Upper lobe of right lung (tissue), 1 donor: ENCODE data around the gene DNAJC27. TPM values are rescaled to one million over a fixed set of nuclear protein-coding genes. Genes with fewer than 3 reads are reported as not detected.

ENCODE experiments used
- ATAC-seq: fragments of 200-7000 bp; cut with Tn5 transposase; one replicate; pipeline ENCODE4 v1.9.1; 2020; ENCODE audit warnings: mild to moderate bottlenecking, moderate library complexity
- DNase-seq: peaks from one replicate; pipeline ENCODE4 v3.0.0-alpha.2; 2020
- H3K27ac ChIP-seq: fragments of 200-600 bp; one replicate; pipeline ENCODE4 v1.8.0; 2022
- H3K27me3 ChIP-seq: fragments of 200-600 bp; one replicate; pipeline ENCODE4 v1.8.0; 2022; ENCODE audit warnings: mild to moderate bottlenecking
- H3K36me3 ChIP-seq: fragments of 200-600 bp; one replicate; pipeline ENCODE4 v1.8.0; 2022
- H3K4me1 ChIP-seq: fragments of 200-600 bp; one replicate; pipeline ENCODE4 v1.8.0; 2022
- H3K4me3 ChIP-seq: fragments of 200-600 bp; one replicate; pipeline ENCODE4 v1.8.0; 2022; ENCODE audit warnings: mild to moderate bottlenecking
- H3K9me3 ChIP-seq: fragments of 200-600 bp; one replicate; pipeline ENCODE4 v1.8.0; 2022
- intact Hi-C: fragments of 100-400 bp; cut with DNase I; formaldehyde crosslinking; loops from one replicate; pipeline ENCODE4 v1.11.0; 2022
- total RNA-seq: library from RNA; stranded (reverse); fragmentation: NEBNext Ultra II Directional; extraction: Animal tissue kit (Norgen Biotek cat#: 25700); gene quantifications from one replicate; pipeline ENCODE4 v1.2.1, GENCODE V29; 2021
- TF ChIP-seq, protein P1 (sequence below): fragments of 200-600 bp; IDR thresholded peaks from one replicate; pipeline ENCODE4 v1.8.0; 2022; ENCODE audit warnings: antibody characterized with exemption
- donor health status: DM: no; HTN: yes; CAD: no; lungs with severe emphysema.

DNAJC27 gene
- total RNA-seq, 1 donor from 2014 or later = 7.5 TPM

DNA sequence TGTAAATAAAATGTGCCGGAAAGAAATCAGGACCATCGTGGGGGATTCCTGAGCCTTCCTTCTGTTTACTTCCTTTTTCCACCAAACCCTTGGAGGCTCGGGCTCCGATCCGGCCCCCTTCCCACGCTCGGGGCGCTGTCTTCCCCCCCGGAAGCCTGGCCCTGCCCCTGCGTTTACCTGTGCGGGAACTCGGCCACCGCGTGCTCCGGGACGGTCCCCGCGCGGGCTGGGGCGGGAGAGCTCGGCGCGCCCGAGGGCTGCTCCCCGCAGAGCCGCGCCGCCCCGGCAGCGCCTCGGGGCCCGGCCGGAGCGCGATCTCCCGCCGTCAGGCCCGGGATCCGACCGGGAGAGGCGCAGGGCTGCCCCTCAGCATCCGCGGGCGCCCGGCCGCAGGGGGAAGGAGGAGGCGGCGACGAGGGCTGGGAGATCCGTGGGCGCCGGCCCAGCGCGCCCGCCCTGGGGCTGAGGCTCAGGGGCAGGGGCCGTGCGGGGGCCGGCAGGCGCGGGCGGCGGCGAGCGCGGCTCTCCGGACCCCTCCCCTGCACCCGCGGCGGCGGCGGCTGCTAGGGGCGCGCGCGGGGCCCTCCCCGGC is 52.2 kb downstream of the DNAJC27 start:
- Histone ChIP-seq H3K4me3 (peak overlapping the region; percentile 51), H3K4me1 (peaks cover 6% of the 10 kb centered on the region), H3K27me3 (no peaks in the 10 kb centered on the region), H3K27ac (no peak overlapping the region), H3K36me3 (no peaks in the 10 kb centered on the region), H3K9me3 (no peaks in the 10 kb centered on the region)
- DNase-seq = no peak
- peak; percentile 26 for ATAC-seq
- TF ChIP-seq, protein P1, sequence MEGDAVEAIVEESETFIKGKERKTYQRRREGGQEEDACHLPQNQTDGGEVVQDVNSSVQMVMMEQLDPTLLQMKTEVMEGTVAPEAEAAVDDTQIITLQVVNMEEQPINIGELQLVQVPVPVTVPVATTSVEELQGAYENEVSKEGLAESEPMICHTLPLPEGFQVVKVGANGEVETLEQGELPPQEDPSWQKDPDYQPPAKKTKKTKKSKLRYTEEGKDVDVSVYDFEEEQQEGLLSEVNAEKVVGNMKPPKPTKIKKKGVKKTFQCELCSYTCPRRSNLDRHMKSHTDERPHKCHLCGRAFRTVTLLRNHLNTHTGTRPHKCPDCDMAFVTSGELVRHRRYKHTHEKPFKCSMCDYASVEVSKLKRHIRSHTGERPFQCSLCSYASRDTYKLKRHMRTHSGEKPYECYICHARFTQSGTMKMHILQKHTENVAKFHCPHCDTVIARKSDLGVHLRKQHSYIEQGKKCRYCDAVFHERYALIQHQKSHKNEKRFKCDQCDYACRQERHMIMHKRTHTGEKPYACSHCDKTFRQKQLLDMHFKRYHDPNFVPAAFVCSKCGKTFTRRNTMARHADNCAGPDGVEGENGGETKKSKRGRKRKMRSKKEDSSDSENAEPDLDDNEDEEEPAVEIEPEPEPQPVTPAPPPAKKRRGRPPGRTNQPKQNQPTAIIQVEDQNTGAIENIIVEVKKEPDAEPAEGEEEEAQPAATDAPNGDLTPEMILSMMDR = no peak
- intact Hi-C loops = no loop called here

DNA sequence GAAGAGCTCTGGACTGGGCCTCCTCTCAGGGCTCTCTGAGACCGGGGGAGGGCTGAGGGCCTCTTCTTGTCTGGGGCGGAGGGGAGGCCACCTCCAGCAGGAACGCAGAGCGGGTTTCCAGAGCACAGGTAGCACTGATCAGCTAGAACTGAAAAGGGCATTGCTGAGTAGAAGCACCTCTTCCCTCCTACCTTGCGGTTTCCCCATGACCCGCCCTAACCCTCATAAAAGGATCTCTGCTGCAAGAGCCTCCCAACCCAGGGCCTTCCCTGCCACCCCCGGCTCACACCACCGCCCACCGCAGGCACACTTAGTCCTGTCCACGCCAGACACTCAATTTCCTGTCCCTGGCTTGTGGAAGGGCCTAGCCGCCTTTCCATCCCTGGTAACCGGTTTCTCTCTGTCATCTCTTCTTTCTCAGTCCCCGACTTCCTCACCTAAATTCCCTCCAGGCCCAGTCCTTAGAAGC is 52.7 kb downstream of the DNAJC27 start:
- H3K9me3 ChIP-seq = no peaks in the 10 kb centered on the region
- H3K4me3 ChIP-seq = peak overlapping the region; percentile 51
- intact Hi-C loops = no loop called here
- H3K27ac ChIP-seq = no peak overlapping the region
- H3K4me1 ChIP-seq = peaks cover 6% of the 10 kb centered on the region
- TF ChIP-seq, protein P1 = no peak
- ATAC-seq (peak; percentile 16), DNase-seq (no peak)
- H3K27me3 ChIP-seq = no peaks in the 10 kb centered on the region
- no peaks in the 10 kb centered on the region for H3K36me3 ChIP-seq

DNA sequence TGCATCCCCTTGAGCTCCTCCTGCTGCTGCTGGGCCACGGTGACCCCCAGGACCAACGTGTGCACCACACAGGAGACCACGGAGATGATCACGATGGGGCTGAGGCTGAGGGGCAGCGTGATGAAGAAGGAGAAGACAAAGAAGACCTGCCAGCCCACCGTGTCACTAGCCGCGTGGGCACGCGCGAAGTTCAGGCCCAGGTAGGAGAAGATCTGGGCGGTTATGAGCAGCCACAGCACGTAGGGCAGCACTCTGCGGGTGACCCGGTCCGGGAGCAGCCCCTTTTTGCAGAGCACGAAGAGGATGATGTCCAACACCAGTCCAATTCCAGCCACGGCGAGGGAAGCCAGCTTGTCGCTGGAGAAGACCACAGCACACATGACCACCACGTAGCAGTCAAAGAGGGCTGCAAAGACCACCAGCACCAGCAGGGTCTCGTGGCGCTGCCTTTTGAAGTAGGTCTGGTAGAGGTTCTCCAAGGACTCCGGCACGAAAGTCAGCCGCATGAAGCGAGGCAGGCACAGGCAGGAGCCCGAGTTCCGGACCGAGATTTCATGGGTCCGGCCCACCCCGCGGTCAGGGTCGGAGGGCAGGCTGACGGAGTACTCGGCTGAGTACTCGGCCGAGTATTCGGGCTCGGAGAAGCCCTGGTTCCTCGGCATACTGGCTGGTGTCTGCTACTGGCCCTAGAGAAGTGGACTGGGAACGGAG is 53.3 kb downstream of the DNAJC27 start:
- H3K4me1 ChIP-seq = peaks cover 6% of the 10 kb centered on the region

DNA sequence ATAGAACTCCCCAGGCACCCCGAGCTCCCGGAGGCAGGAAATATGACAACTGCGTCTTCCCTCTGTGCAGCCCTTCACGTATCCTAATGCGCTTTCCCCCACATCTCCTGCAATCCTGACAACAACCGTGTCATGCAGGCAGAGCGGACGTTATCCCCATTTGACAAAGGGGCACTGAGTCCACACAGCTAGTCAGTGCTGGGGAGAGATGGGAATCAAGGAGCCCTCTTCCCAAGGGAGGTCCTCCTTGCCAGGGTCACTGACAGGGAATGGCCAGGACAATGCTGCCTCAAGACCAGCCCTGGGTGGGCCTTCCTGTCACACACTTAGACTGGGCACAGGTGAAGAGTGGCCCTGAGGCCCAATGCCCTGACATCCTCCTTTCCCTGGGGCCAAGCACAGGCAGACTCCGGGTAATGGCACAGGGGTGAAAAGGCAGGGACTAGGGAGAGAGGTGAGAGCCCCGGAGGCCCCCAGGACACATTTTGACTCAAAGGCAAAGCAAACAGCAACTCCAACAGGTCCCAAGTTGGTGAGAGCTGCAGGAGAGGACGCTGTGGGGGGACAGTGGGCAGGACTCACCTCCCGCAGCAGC is 53.9 kb downstream of the DNAJC27 start:
- no peaks in the 10 kb centered on the region for H3K9me3 ChIP-seq
- DNase-seq = no peak
- H3K4me3 ChIP-seq = peak overlapping the region; percentile 51
- TF ChIP-seq, protein P1 = no peak
- ATAC-seq = no peak
- H3K27me3 ChIP-seq = no peaks in the 10 kb centered on the region
- intact Hi-C loops = no loop called here
- H3K27ac ChIP-seq = no peak overlapping the region
- H3K36me3 ChIP-seq = no peaks in the 10 kb centered on the region
- peaks cover 6% of the 10 kb centered on the region for H3K4me1 ChIP-seq

More for the DNA sequence above, 53.3 kb downstream of the DNAJC27 start:
- DNase-seq = no peak
- Histone ChIP-seq H3K27me3 (no peaks in the 10 kb centered on the region), H3K36me3 (no peaks in the 10 kb centered on the region), H3K4me3 (peak overlapping the region; percentile 51), H3K9me3 (no peaks in the 10 kb centered on the region), H3K27ac (no peak overlapping the region)
- ATAC-seq = no peak
- intact Hi-C loops = no loop called here
- TF ChIP-seq, protein P1 = no peak

DNA sequence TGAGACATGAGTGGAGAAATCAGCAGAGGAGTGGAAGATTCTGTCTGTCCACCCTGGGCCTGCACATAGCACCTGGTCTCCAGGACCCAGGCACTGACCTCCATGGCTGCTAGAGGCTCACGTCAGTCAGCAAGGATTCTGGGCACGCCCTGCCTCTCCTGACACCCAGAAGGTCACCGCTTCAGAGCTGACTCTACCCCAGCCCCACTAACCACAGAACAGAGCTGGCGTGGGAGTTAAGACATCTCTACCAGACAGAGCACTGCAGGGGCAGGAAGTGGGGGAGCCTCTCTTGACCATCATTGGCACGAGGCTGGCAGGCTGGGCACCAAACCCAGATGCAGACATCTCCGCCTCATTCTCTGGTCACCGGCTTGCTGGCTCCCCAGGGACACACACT is 54.7 kb downstream of the DNAJC27 start:
- H3K27me3 ChIP-seq = no peaks in the 10 kb centered on the region
- intact Hi-C loops = no loop called here
- H3K4me3 ChIP-seq = peak overlapping the region; percentile 51
- no peaks in the 10 kb centered on the region for H3K36me3 ChIP-seq
- no peak overlapping the region for H3K27ac ChIP-seq
- no peaks in the 10 kb centered on the region for H3K9me3 ChIP-seq
- peak; percentile 8 for ATAC-seq
- TF ChIP-seq, protein P1 = no peak
- no peak for DNase-seq
- H3K4me1 ChIP-seq = peaks cover 6% of the 10 kb centered on the region
